Kidney epithelial cell (primary cell): ENCODE measurements around the gene AFTPH. TPM values are rescaled to one million over a fixed set of nuclear protein-coding genes. Genes with fewer than 3 reads are reported as not detected.

Experiments used
- DNase-seq: peaks from one replicate; pipeline ENCODE4 v3.0.0-alpha.2; 2010; ENCODE audit warnings: low read depth
- H3K27me3 ChIP-seq: 2 replicates; pipeline ENCODE4 v1.6.0; 2011; ENCODE audit warnings: low read length; ENCODE audit not compliant: control insufficient read depth, insufficient read depth
- H3K36me3 ChIP-seq: 2 replicates; pipeline ENCODE4 v1.5.1; 2011; ENCODE audit warnings: low read length; ENCODE audit not compliant: control insufficient read depth, insufficient read depth
- H3K4me3 ChIP-seq: 2 replicates; pipeline ENCODE4 v1.5.1; 2011; ENCODE audit warnings: low read depth, mild to moderate bottlenecking, control low read depth, low read length
- CTCF ChIP-seq: IDR thresholded peaks from 2 replicates; pipeline ENCODE4 v1.5.1; 2011; ENCODE audit warnings: mild to moderate bottlenecking, moderate library complexity, low read length, control low read depth, inconsistent platforms; ENCODE audit not compliant: insufficient read depth, poor library complexity, severe bottlenecking
- total RNA-seq: library from RNA; depleted of rRNA; stranded (reverse); fragments of >200 nt; gene quantifications from 2 replicates; pipeline ENCODE4 v1.2.3, GENCODE V29; 2015

Gene AFTPH
- total RNA-seq, 1 donor from 2014 or later, result 20.3 TPM

- no peak overlapping the region for H3K4me3 ChIP-seq
- no peaks in the 10 kb centered on the region for H3K36me3 ChIP-seq
- no peak for DNase-seq
- no peaks in the 10 kb centered on the region for H3K27me3 ChIP-seq
- TF ChIP-seq CTCF, result no peak
Measured at GRCh38 chr2:64479259-64480117, 44.6 kb upstream of the AFTPH start.

- H3K4me3 ChIP-seq, result no peak overlapping the region
- no peaks in the 10 kb centered on the region for H3K27me3 ChIP-seq
- DNase-seq, result no peak
- no peaks in the 10 kb centered on the region for H3K36me3 ChIP-seq
- TF ChIP-seq CTCF, result no peak
Measured at GRCh38 chr2:64481665-64482064, 42.5 kb upstream of the AFTPH start.

- no peak overlapping the region for H3K4me3 ChIP-seq
- no peak for DNase-seq
- TF ChIP-seq CTCF, result no peak
- H3K36me3 ChIP-seq, result no peaks in the 10 kb centered on the region
- H3K27me3 ChIP-seq, result no peaks in the 10 kb centered on the region
Measured at GRCh38 chr2:64482243-64482642, 41.9 kb upstream of the AFTPH start.

- no peaks in the 10 kb centered on the region for H3K36me3 ChIP-seq
- no peak for TF ChIP-seq CTCF
- DNase-seq, result no peak
- no peak overlapping the region for H3K4me3 ChIP-seq
- no peaks in the 10 kb centered on the region for H3K27me3 ChIP-seq
Measured at GRCh38 chr2:64482765-64483504, 41.2 kb upstream of the AFTPH start.

- no peak for DNase-seq
- TF ChIP-seq CTCF, result no peak
Measured at GRCh38 chr2:64485331-64485730, 38.8 kb upstream of the AFTPH start.

More at GRCh38 chr2:64485331-64485730, 38.8 kb upstream of the AFTPH start:
- Histone ChIP-seq H3K36me3 (no peaks in the 10 kb centered on the region), H3K27me3 (no peaks in the 10 kb centered on the region), H3K4me3 (no peak overlapping the region)
